Stimulated activated naive CD8-positive, alpha-beta T cell treated with anti-CD3 and anti-CD28 coated beads, Interleukin-15, amount 100 ng/mL, for 72 hours (primary cell): Measurements from ENCODE around the gene TRIM2.

Source experiments
- ATAC-seq: fragments of 150-1000 bp; cut with Tn5 transposase; 2 replicates; pipeline ENCODE4 v1.10.0; 2021; ENCODE audit warnings: mild to moderate bottlenecking, moderate library complexity
- DNase-seq, 2 donors: peaks; one replicate each; pipeline ENCODE4 v3.0.0; 2021 to 2022
- H3K27ac Mint-ChIP-seq, 2 donors: one replicate each; pipeline ENCODE4 v1.8.0; 2022; ENCODE audit warnings: mild to moderate bottlenecking in 2 of 2, mixed read lengths in 2 of 2, moderate library complexity in 2 of 2
- H3K27me3 Mint-ChIP-seq: one replicate; pipeline ENCODE4 v1.8.0; 2022; ENCODE audit warnings: mixed read lengths
- H3K4me1 Mint-ChIP-seq: one replicate; pipeline ENCODE4 v1.8.0; 2022; ENCODE audit warnings: mild to moderate bottlenecking, mixed read lengths
- H3K4me3 Mint-ChIP-seq, 2 donors: one replicate each; pipeline ENCODE4 v1.8.0; 2022; ENCODE audit warnings: mild to moderate bottlenecking in 2 of 2, mixed read lengths in 2 of 2, moderate library complexity in 1 of 2
- H3K9me3 Mint-ChIP-seq, 2 donors: one replicate each; pipeline ENCODE4 v1.8.0; 2022; ENCODE audit warnings: mixed read lengths in 2 of 2

The TRIM2 gene

DNA sequence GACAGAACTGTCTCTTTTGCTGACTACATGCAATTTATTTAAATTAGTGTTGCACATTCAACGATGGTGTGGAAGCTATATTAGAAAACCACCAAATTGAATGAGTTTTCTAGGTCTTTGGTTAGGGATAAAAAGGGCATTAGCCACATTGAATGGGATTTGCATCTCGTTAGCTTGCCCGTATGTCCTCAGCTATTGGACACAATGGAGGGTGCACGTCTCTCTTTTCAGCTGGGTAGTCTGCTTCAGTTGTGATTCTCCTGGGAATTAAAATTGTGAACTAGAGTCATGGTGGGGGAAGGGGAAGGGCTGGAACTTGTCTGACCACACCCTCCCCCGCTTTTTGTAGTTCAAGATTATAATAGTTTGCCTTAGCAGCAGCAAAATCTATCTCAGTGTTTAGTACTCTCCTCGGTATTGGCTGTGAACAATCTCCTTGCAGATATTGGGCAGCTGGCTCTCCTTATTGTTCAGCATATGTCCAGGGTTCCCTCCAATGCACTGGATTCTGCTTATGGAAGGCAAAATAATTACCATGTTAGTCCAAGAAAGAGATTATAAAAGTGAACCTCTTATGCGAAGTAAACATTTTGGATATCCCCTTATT lies 23.3 kb downstream of the TRIM2 start:
- Mint-ChIP-seq H3K9me3 (peaks cover 7 to 8% of the 10 kb centered on the region in 2 donors), H3K27me3 (peaks cover 20% of the 10 kb centered on the region), H3K4me1 (peaks cover 36% of the 10 kb centered on the region), H3K27ac (no peak overlapping the region), H3K4me3 (no peak overlapping the region)
- ATAC-seq (no peak), DNase-seq (no peak)

DNA sequence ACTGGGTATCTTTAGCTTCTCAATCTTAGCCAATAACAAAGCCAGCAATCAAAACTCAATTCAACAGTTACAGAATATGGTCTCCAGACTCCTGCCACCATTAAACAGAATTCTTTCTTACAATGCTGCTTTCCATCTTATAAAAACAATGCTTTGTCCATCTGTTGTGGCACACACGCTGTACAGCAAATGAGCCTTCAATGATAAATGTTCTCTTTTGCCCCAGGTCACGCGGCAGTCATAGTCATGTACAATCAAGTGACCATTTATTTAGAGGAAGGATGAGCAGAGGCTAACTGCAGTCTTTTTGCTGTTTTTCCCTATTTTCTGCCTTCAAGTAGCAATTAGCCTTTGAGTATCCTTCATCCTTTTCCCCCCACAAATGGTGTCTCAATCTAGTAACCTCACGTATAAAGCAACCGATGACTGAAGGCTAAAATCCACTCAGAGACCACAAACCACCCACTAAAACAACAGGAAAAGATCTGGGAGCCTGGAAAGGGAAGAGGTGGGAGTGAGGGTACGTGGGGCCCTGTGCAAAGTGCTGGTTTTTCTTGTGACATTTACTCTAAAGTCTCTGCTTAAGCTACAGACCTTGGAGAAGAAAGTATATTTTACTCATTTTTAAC lies 24.4 kb downstream of the TRIM2 start:
- no peak for ATAC-seq
- H3K27ac Mint-ChIP-seq = no peak overlapping the region
- H3K27me3 Mint-ChIP-seq = peaks cover 29% of the 10 kb centered on the region
- no peak for DNase-seq
- H3K9me3 Mint-ChIP-seq = peaks cover 7 to 8% of the 10 kb centered on the region in 2 donors
- H3K4me3 Mint-ChIP-seq = no peak overlapping the region
- H3K4me1 Mint-ChIP-seq = peaks cover 36% of the 10 kb centered on the region

DNA sequence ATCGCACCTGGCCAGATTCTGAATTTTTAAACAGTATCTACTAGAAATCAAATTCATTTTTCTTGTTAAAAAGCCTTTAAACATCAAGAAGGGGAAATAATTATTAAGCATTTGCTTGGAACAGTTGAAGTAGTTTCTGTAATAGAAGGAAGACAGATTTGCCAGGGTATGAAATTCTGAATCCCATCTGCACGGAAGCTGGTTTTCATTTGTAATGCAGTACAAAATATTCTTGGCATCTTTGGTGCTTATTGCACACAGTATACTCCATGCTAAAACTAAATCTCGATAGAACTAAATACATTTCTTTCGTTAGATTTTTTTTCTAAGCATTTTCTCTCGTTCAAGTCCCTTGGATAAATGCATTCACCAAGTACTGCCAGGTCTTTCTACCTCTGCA lies 25.3 kb downstream of the TRIM2 start:
- DNase-seq (no peak), ATAC-seq (no peak)
- Mint-ChIP-seq H3K9me3 (peaks cover 3 to 4% of the 10 kb centered on the region in 2 donors), H3K27ac (no peak overlapping the region), H3K4me1 (peaks cover 28% of the 10 kb centered on the region), H3K4me3 (no peak overlapping the region), H3K27me3 (peaks cover 25% of the 10 kb centered on the region)

DNA sequence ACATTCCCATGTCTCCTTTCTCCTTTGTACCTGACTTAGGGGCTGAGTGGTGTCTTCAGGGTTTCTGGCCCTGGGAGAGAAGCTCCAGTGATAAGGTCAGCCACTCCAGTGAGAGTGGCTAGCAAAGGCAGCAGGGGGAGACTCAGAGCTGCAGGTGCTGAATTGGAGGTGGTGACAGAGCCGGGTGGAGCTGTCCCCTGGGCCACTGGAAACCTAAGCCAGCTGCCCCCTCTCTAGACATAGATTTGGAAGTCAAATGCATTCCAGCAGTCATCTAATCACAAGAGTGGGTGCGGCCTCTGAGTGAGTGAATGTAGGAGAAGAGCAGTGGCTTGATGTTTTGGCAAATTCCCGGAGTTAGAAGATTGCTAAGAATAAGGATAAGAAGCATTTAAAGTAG lies 28.5 kb downstream of the TRIM2 start:
- ATAC-seq (no peak), DNase-seq (no peak)
- H3K9me3 Mint-ChIP-seq = no peaks in the 10 kb centered on the region
- H3K4me3 Mint-ChIP-seq = no peak overlapping the region
- H3K27me3 Mint-ChIP-seq = peaks cover 19% of the 10 kb centered on the region
- H3K27ac Mint-ChIP-seq = peak overlapping the region in 1 of 2 donors; percentile 10
- peaks cover 23% of the 10 kb centered on the region for H3K4me1 Mint-ChIP-seq

DNA sequence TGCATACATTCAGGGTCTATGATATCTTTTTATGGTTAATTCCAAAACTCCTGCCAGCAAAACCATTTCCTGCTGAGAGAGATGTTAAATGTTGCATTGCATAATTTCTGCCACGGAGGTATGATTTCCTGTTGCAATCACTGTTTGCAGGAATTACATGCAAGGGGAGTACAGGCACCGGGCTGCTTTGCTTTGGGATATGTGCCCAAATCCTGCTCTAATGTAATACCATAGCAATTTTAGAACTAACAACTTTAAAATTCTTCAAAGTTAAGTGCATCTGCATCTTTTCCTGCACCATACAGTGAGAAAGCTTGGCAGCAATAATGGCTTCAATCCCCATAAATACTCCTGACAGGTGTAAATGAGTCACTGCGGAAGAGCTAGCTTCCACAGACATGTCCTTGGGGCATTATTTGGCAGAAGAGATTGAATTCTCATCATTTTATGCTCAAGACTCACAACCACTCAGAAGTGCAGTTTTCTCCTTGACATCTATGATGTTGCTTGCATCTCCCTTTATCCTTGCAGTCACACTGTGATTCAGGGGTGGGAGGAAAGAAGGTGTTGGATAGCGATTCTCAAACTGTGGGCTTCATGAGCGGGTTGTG lies 29.6 kb downstream of the TRIM2 start:
- ATAC-seq (no peak), DNase-seq (no peak)
- Mint-ChIP-seq H3K9me3 (no peaks in the 10 kb centered on the region), H3K4me1 (peaks cover 19% of the 10 kb centered on the region), H3K27me3 (peaks cover 13% of the 10 kb centered on the region), H3K4me3 (no peak overlapping the region), H3K27ac (no peak overlapping the region)

DNA sequence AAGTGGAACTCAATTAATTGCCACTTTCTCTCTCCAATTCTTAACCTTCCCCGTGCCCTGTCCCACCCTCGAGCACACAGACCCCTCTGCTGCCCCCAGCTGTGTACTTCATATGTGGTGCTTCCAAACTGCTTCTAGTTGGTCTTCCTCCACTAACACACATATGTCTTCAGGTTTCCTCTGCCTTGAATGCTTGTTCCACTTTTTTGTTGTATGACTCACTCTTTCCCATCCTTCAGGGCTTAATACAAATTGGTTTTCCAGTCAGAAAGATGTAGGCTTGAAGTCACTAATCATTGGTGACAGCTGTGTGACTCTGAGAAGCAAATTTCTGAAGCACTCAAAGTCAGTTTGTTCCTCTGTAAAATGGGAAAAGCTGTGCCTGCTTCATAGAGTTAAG lies 30.6 kb downstream of the TRIM2 start:
- Mint-ChIP-seq H3K4me3 (no peak overlapping the region), H3K27ac (peak overlapping the region in 1 of 2 donors; percentile 14), H3K9me3 (no peaks in the 10 kb centered on the region), H3K4me1 (peaks cover 19% of the 10 kb centered on the region), H3K27me3 (peaks cover 12% of the 10 kb centered on the region)
- ATAC-seq (no peak), DNase-seq (no peak)

DNA sequence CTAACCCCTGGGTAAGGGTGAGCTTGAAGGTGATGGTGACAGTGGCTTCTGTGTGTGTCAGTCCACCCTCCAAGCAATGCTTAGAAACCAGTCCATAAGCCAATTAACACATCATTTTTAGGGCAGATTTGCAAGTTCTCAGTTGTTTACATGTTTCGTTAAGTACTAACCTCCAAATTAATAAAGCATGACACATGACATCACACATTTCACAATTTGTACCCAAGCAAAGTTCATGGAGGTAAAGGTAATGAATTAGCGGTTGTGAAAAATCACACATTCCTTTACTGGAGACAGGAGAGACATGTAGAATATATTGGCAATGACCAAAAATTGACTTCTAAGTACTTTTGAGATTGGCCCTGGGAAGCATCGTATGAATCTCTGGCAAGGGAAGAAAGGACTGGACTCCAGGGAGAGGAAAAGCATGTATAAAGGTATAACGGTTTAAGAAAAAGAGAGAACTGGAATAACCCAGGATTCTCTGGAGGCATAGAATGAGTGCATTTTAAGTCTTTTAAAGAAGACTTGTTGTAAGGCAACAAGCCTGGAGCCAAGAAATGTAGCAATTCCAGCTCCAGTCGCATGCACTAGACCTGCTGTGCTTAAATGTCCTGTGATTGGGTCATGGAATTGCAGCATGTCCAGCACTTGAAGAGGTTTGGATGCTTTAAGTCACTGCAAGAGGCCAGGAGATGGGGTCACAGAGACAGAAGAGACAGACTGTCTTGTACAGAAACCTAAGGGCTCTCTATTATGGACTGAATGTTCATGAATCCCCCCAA lies 34.1 kb downstream of the TRIM2 start:
- no peak for ATAC-seq

DNA sequence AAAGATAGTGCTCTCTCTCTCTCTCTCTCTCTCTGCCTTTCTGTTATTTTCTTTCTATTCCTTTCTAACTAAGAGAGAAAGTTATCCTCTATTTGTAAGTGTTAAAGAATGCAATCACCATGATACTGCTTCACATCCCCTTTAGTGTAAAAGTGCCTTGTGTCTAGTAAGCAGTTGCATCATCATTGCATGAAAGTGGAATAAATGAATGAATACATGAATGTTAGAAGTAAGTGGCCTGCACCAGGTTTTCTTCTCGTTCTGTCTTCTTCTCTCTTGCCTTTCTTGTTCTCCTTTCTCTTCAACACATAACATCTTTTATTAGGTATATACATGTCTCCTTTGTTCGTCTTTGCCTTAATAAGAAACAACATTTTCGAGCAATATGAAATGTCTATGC lies 35.2 kb downstream of the TRIM2 start:
- ATAC-seq (no peak), DNase-seq (no peak)
- Mint-ChIP-seq H3K9me3 (no peaks in the 10 kb centered on the region), H3K4me1 (peaks cover 16% of the 10 kb centered on the region), H3K4me3 (no peak overlapping the region), H3K27ac (no peak overlapping the region), H3K27me3 (no peaks in the 10 kb centered on the region)

More for the DNA sequence above, 34.1 kb downstream of the TRIM2 start:
- Mint-ChIP-seq H3K27ac (no peak overlapping the region), H3K27me3 (peaks cover 5% of the 10 kb centered on the region), H3K9me3 (no peaks in the 10 kb centered on the region), H3K4me1 (peaks cover 21% of the 10 kb centered on the region), H3K4me3 (no peak overlapping the region)
- no peak for DNase-seq

DNA sequence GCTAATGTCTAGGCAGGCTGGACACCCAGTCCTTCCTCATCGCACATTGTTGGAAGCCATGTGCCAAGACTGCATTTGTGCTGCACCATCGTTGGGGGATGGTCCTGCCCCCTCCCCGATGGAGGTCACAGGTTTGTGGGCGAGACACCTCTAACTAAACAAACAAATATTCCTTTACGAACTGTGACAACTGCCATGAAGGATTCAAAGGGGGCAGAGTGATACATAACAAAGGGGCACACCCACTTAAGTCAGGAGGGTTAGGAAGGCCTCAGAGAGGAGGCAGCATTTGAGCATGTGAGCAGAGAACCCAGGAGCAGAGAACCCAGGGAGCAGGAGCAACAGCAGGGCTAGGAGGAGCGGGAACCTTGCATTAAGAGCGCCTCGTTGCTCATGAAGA lies 37.1 kb downstream of the TRIM2 start:
- ATAC-seq (no peak), DNase-seq (no peak)
- Mint-ChIP-seq H3K27me3 (no peaks in the 10 kb centered on the region), H3K9me3 (no peaks in the 10 kb centered on the region), H3K4me1 (peaks cover 9% of the 10 kb centered on the region), H3K4me3 (no peak overlapping the region), H3K27ac (no peak overlapping the region)

DNA sequence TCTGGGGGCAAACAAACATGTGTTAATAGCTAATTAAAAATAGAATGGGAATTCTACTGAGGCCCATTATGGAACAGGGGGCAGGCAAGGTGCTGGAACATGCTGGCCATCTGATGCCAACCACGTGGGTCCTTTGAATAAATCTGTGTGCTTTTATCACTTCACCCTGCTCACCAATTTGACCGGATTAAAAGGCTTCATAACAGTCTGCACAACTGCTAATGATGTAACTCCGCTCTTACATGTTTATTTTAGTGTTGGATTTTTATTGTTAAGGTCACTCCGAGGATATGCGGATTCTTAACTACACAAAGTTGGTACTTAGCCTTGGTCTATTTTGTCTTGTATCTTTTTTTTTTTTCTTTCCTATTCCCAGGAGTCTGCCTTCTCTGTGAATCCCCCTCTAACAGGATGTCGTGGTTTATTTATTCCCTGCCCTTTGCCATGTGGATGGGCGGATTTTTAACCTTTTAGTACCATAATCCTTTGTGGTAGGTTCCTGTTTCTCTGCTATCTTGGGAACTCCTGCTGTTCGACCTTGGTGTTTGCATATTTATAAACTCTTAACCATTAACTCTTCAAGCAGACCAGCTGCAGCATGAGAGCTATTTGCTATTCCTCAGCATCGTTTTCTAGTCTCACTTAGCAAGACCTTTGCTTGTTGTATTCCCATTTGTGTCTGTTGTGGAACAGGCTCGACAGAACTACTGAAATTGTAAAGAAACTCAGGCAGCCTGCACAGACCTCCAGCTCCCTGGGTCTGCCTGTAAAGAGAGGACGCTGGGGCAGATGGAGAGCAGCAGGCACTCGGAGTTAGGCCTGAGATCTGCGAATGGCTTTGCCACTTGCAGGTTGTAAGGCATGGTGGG lies 38.0 kb downstream of the TRIM2 start:
- no peak overlapping the region for H3K27ac Mint-ChIP-seq
- ATAC-seq (no peak), DNase-seq (no peak)

DNA sequence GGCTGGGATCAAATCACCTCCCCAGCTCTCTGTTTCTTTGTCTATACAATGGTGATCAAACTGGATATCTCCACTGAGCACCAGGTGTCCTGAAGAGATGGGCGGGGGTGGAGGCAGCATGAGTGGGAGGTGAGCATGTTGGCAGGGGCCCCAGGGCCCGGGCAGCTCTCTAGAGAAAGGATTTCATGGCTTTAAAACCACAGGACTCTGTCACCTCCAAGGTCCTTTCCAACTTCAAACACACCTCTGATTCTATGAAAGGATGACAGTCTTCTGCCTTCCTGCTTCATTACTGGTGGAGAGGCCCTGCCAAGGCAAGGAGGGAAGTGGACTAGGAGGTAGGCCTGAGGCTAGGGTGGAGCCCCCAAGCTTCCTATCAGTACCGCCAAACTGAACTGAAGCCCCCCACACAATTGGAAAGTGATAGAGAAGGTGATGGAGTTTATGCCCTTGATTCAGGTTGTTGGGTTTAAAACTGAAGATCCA lies 38.6 kb downstream of the TRIM2 start:
- DNase-seq = no peak
- peak; percentile 40 for ATAC-seq
- H3K27ac Mint-ChIP-seq = peak overlapping the region in 1 of 2 donors; percentile 9

More for the DNA sequence above, 38.0 kb downstream of the TRIM2 start:
- Mint-ChIP-seq H3K27me3 (no peaks in the 10 kb centered on the region), H3K4me1 (peaks cover 9% of the 10 kb centered on the region), H3K4me3 (no peak overlapping the region), H3K9me3 (no peaks in the 10 kb centered on the region)

DNA sequence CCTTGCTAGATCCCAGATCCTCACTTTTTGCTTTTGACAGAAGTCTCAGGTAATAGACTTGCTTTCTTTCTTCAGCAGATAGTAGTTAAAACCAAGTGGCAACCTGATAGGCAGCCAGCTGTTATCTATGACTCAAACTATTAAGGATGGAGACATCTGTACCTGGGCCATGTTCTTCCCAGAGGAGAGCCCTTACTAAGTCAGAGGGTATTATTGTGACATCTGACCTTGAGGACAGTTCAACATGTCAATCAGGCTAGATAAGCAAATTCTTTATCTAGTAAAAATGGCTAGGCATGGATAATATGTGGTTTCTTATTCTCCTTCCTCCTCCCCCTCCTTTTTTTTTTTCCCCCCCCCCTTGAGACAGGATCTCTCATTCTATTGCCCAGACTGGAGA lies 39.2 kb downstream of the TRIM2 start:
- Mint-ChIP-seq H3K27me3 (no peaks in the 10 kb centered on the region), H3K27ac (no peak overlapping the region)

More for the DNA sequence above, 38.6 kb downstream of the TRIM2 start:
- Mint-ChIP-seq H3K27me3 (no peaks in the 10 kb centered on the region), H3K4me1 (peaks cover 9% of the 10 kb centered on the region), H3K4me3 (no peak overlapping the region), H3K9me3 (no peaks in the 10 kb centered on the region)

DNA sequence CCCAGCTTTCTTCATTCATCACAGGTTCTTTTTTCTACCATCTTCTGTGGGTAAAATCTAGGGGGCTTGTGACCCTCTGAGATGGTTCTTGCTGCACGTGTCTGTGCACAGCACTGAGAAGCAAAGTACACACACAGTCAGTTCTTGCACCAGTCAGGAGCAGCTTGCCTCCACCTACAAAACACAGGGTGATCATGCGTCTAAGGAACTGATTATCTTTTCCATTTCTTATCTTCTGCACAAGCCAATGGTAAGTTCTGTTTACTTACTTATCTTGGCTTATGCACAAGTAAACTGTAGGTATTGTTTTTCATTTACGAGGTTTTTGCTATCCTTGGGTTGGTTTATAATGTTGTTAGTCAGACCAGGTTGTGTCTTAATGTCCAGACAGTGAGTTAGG lies 40.7 kb downstream of the TRIM2 start:
- no peak for DNase-seq
- Mint-ChIP-seq H3K4me1 (peaks cover 21% of the 10 kb centered on the region), H3K27me3 (no peaks in the 10 kb centered on the region), H3K9me3 (no peaks in the 10 kb centered on the region), H3K27ac (no peak overlapping the region), H3K4me3 (no peak overlapping the region)
- ATAC-seq = no peak

More for the DNA sequence above, 39.2 kb downstream of the TRIM2 start:
- no peak overlapping the region for H3K4me3 Mint-ChIP-seq
- ATAC-seq = no peak
- peaks cover 9% of the 10 kb centered on the region for H3K4me1 Mint-ChIP-seq
- H3K9me3 Mint-ChIP-seq = no peaks in the 10 kb centered on the region
- no peak for DNase-seq

DNA sequence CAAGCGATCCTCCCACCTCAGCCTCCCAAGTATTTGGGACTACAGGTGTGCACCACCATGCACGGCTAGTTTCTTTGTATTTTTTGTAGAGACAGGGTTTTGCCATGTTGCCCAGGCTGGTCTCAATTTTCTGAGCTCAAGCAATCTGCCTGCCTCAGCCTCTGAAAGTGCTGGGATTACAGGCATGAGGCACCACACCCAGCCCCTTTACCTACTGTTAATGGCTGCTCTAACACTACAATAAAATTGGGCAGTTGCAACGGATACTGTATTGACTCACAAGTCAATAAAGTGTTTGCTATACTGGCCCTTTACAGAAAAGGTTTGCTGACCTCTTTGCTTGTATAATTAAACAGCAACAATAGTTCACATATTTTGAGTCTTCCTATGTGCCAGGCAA lies 41.5 kb downstream of the TRIM2 start:
- no peak overlapping the region for H3K4me3 Mint-ChIP-seq
- H3K27ac Mint-ChIP-seq = no peak overlapping the region
- peaks cover 24% of the 10 kb centered on the region for H3K4me1 Mint-ChIP-seq
- H3K27me3 Mint-ChIP-seq = no peaks in the 10 kb centered on the region
- DNase-seq (no peak), ATAC-seq (no peak)
- H3K9me3 Mint-ChIP-seq = no peaks in the 10 kb centered on the region
